Sigmoid colon (tissue), 7 donors: ENCODE measurements around the gene PCSK7. TPM values are rescaled to one million over a fixed set of nuclear protein-coding genes. Genes with fewer than 3 reads are reported as not detected.
A peak's percentile ranks its signal among the peaks of the same experiment; 100 is the strongest.

Source experiments
- DNase-seq: peaks from one replicate; pipeline ENCODE4 v3.0.0-alpha.2; 2019
- H3K27ac ChIP-seq, 4 donors: fragments of 200-600 bp; sonication (generic); one replicate each; pipeline ENCODE4 v1.5.1; 2016 to 2019; ENCODE audit warnings: mild to moderate bottlenecking in 1 of 4
- H3K27me3 ChIP-seq, 3 donors: fragments of 200-600 bp; sonication (generic); one replicate each; pipeline ENCODE4 v1.5.1; 2019; ENCODE audit warnings: mild to moderate bottlenecking in 1 of 3
- H3K36me3 ChIP-seq, 4 donors: fragments of 200-600 bp; sonication (generic); one replicate each; pipeline ENCODE4 v1.5.1; 2016 to 2019
- H3K4me1 ChIP-seq, 4 donors: fragments of 200-600 bp; sonication (generic); one replicate each; pipeline ENCODE4 v1.5.1; 2017 to 2019
- H3K4me3 ChIP-seq, 4 donors: fragments of 200-600 bp; sonication (generic); one replicate each; pipeline ENCODE4 v1.5.1; 2017 to 2019; ENCODE audit warnings: mild to moderate bottlenecking in 2 of 4, moderate library complexity in 1 of 4
- H3K9me3 ChIP-seq, 4 donors: fragments of 200-600 bp in 3 of 4; sonication (generic) in 3 of 4; one replicate each; pipeline versions ENCODE4 v1.5.1 to v1.6.1; 2013 to 2019
- EP300 ChIP-seq, 4 donors: sonication (generic); formaldehyde crosslinking; IDR thresholded peaks; one replicate each; pipeline ENCODE4 v1.6.1; 2017; ENCODE audit warnings: antibody characterized with exemption in 4 of 4
- POLR2A ChIP-seq, 2 donors: fragments of 450-650 bp; IDR thresholded peaks; one replicate each; pipeline ENCODE4 v1.6.1; 2016; ENCODE audit warnings: antibody characterized with exemption in 2 of 2, mild to moderate bottlenecking in 2 of 2, moderate library complexity in 2 of 2
- POLR2AphosphoS5 ChIP-seq, 4 donors: sonication (generic); formaldehyde crosslinking; IDR thresholded peaks; one replicate each; pipeline ENCODE4 v1.6.1; 2017; ENCODE audit warnings: antibody characterized with exemption in 4 of 4
- WGBS, 2 donors: extraction: QIAGEN DNeasy Blood & Tissue Kit; methylation state at CpG; one replicate each; pipeline ENCODE4 v1.1.7; 2013; 5-methylcytosine and 5-hydroxymethylcytosine counted together
- intact Hi-C: fragments of 100-400 bp; cut with DNase I; formaldehyde crosslinking; loops from one replicate; pipeline ENCODE4 v1.15.1; 2023
- polyA plus RNA-seq, 3 donors: library from polyadenylated mRNA; stranded (reverse); fragments of 200-250 nt; gene quantifications; one replicate each; pipeline ENCODE4 v1.2.3, GENCODE V29; 2013
- total RNA-seq, 4 donors: library from RNA; depleted of rRNA; stranded (reverse); fragments of >200 nt; gene quantifications; one replicate each; pipeline ENCODE4 v1.1.0, GENCODE V29; 2016
- TF ChIP-seq, protein P1 (sequence below), 4 experiments: fragments of 450-650 bp in 3 of 4; fragments of 200-600 bp in 1 of 4; IDR thresholded peaks; one replicate each; pipeline ENCODE4 v1.5.1; 2016 to 2019; ENCODE audit warnings: antibody characterized with exemption in 4 of 4, mild to moderate bottlenecking in 3 of 4, moderate library complexity in 2 of 4
- donor health status: healthy with polysubstance abuse.
- donor health status: Bipolar disorder and iron deficiency.
- donor health status: healthy.

Gene PCSK7
- total and polyA plus RNA-seq, 7 donors: 18.0 to 116 (median 29.8) TPM

DNA sequence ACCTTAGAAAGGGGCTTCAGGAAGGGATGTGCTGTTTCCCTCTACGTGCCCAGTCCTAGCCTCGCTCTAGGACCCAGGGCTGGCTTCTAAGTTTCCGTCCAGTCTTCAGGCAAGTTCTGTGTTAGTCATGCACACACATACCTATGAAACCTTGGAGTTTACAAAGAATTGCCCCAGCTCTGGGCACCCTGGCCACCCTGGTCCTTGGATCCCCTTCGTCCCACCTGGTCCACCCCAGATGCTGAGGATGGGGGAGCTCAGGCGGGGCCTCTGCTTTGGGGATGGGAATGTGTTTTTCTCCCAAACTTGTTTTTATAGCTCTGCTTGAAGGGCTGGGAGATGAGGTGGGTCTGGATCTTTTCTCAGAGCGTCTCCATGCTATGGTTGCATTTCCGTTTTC lies 34.9 kb downstream of the PCSK7 start:
- Histone ChIP-seq H3K36me3 (peaks cover 22 to 51% (median 31%) of the 10 kb centered on the region in 4 donors), H3K9me3 (no peaks in the 10 kb centered on the region), H3K27ac (peak overlapping the region; percentile 90 to 99 (median 96)), H3K4me3 (no peak overlapping the region), H3K27me3 (no peaks in the 10 kb centered on the region), H3K4me1 (peaks cover 0 to 21% (median 19%) of the 10 kb centered on the region in 4 donors)
- TF ChIP-seq POLR2AphosphoS5 (IDR thresholded peaks at IDR 0.05) (no peak), POLR2A (IDR thresholded peaks at IDR 0.05) (no peak), EP300 (IDR thresholded peaks at IDR 0.05) (no peak)
- TF ChIP-seq, protein P1, sequence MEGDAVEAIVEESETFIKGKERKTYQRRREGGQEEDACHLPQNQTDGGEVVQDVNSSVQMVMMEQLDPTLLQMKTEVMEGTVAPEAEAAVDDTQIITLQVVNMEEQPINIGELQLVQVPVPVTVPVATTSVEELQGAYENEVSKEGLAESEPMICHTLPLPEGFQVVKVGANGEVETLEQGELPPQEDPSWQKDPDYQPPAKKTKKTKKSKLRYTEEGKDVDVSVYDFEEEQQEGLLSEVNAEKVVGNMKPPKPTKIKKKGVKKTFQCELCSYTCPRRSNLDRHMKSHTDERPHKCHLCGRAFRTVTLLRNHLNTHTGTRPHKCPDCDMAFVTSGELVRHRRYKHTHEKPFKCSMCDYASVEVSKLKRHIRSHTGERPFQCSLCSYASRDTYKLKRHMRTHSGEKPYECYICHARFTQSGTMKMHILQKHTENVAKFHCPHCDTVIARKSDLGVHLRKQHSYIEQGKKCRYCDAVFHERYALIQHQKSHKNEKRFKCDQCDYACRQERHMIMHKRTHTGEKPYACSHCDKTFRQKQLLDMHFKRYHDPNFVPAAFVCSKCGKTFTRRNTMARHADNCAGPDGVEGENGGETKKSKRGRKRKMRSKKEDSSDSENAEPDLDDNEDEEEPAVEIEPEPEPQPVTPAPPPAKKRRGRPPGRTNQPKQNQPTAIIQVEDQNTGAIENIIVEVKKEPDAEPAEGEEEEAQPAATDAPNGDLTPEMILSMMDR (IDR thresholded peaks at IDR 0.05): no peak
- no peak for DNase-seq
- intact Hi-C loops: loop anchor here (2.0 to 5.0 kb wide), 2 partner anchors 16 to 50 kb away; no protein-coding TSS in a partner anchor
- WGBS, 2 donors: 82 to 91% methylated on average over 7 of the region's 7 CpGs

DNA sequence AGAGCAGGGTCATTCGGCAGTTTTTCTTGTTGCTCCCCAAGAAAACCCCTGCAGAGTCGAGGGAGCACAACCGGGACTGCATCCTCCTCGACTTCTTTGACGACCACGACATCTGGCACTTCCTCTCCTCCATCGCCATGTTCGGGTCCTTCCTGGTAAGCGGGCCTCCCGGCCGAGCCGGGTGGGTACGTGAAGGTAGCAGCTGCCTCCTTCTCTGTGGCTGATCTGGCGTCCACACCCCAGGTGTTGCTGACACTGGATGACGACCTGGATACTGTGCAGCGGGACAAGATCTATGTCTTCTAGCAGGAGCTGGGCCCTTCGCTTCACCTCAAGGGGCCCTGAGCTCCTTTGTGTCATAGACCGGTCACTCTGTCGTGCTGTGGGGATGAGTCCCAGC lies 36.1 kb downstream of the PCSK7 start:
- Histone ChIP-seq H3K4me3 (no peak overlapping the region), H3K36me3 (peaks cover 15 to 51% (median 33%) of the 10 kb centered on the region in 4 donors), H3K9me3 (no peaks in the 10 kb centered on the region), H3K4me1 (peaks cover 0 to 21% (median 19%) of the 10 kb centered on the region in 4 donors), H3K27ac (peak overlapping the region in 3 of 4 donors; percentile 90 to 99 (median 97)), H3K27me3 (no peaks in the 10 kb centered on the region)
- DNase-seq: no peak
- intact Hi-C loops: loop anchor here (2.0 to 5.0 kb wide), 2 partner anchors 15 to 48 kb away; no protein-coding TSS in a partner anchor
- TF ChIP-seq, protein P1 (IDR thresholded peaks at IDR 0.05): no peak
- no peak for TF ChIP-seq POLR2AphosphoS5 (IDR thresholded peaks at IDR 0.05)
- no peak for TF ChIP-seq EP300 (IDR thresholded peaks at IDR 0.05)
- TF ChIP-seq POLR2A (IDR thresholded peaks at IDR 0.05): no peak
- 88 to 96% methylated on average over 19 of the region's 19 CpGs for WGBS, 2 donors

DNA sequence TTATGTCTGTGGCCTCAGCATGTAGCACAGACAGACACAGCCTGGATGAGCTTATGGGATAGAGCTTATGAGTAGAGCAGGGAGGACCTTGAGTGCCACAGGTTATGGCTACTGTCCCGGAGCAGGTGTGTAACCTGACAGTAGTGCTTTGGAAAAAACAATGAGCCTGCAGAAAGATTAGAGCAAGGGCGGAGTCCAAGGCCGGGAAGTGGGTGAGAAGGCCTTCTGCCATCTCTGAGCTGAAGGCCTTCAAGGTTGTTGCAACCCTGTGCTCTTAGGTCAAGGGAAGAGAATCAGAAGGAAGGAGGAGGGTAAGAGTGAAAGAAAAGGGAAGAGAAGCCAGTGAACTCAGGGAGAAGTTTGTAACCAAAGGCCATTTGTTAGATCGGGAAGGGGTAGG lies 36.6 kb downstream of the PCSK7 start:
- TF ChIP-seq POLR2AphosphoS5 (IDR thresholded peaks at IDR 0.05) (no peak), EP300 (IDR thresholded peaks at IDR 0.05) (no peak), POLR2A (IDR thresholded peaks at IDR 0.05) (no peak)
- TF ChIP-seq, protein P1 (IDR thresholded peaks at IDR 0.05): no peak
- Histone ChIP-seq H3K36me3 (peaks cover 20 to 56% (median 34%) of the 10 kb centered on the region in 4 donors), H3K9me3 (no peaks in the 10 kb centered on the region), H3K4me3 (no peak overlapping the region), H3K27ac (peak overlapping the region in 1 of 4 donors; percentile 18), H3K27me3 (no peaks in the 10 kb centered on the region), H3K4me1 (peaks cover 0 to 21% (median 19%) of the 10 kb centered on the region in 4 donors)
- no peak for DNase-seq
- intact Hi-C loops: loop anchor here (5.0 kb wide), 1 partner anchor 48 kb away; no protein-coding TSS in a partner anchor
- 30 to 74% methylated on average over 4 of the region's 4 CpGs for WGBS, 2 donors

DNA sequence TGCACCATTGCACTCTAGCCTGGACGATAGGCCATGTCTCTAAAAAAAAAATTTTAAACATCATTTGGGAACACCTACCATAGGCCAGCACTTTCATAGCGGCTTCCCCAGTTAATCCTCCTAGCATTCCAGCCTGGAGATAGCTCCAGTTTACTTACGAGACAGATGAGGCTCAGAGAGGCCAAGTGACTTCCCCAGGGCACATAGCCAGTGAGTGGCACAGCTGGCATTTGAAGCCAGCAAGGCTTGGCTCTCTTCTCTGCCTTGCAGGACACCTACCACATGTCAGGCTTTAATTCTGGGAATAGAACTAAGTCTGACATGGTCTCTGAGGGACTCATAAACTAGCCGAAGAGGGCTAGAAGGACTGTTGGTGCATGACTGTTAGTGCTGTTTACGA lies 37.6 kb downstream of the PCSK7 start:
- intact Hi-C loops: no loop called here
- TF ChIP-seq POLR2A (IDR thresholded peaks at IDR 0.05) (no peak), EP300 (IDR thresholded peaks at IDR 0.05) (no peak), POLR2AphosphoS5 (IDR thresholded peaks at IDR 0.05) (peak in 1 of 4 donors; percentile 10)
- TF ChIP-seq, protein P1 (IDR thresholded peaks at IDR 0.05): no peak
- Histone ChIP-seq H3K36me3 (peaks cover 30 to 66% (median 40%) of the 10 kb centered on the region in 4 donors), H3K27me3 (no peaks in the 10 kb centered on the region), H3K4me1 (peaks cover 0 to 21% (median 19%) of the 10 kb centered on the region in 4 donors), H3K4me3 (no peak overlapping the region), H3K9me3 (no peaks in the 10 kb centered on the region), H3K27ac (peak overlapping the region in 1 of 4 donors; percentile 31)
- DNase-seq: no peak
- 69 to 84% methylated on average over 5 of the region's 5 CpGs for WGBS, 2 donors
